Ovary (tissue), 3 donors: ENCODE results near the gene NECAB2.

ENCODE experiments used
- CTCF ChIP-seq, 3 donors: fragments of 450-650 bp in 2 of 3; fragments of 200-600 bp in 1 of 3; IDR thresholded peaks; one replicate each; pipeline versions ENCODE4 v1.5.1 to v1.8.0; 2016 to 2022; ENCODE audit warnings: antibody characterized with exemption in 3 of 3, mild to moderate bottlenecking in 1 of 3
- EP300 ChIP-seq: sonication (generic); formaldehyde crosslinking; IDR thresholded peaks from one replicate; pipeline ENCODE4 v1.6.1; 2017; ENCODE audit warnings: antibody characterized with exemption
- POLR2A ChIP-seq: fragments of 450-650 bp; IDR thresholded peaks from one replicate; pipeline ENCODE4 v1.6.1; 2017; ENCODE audit warnings: antibody characterized with exemption, mild to moderate bottlenecking, moderate library complexity
- donor health status: DM: no; HTN: no; CAD: no.

- no peak for TF ChIP-seq CTCF (IDR thresholded peaks at IDR 0.05)
- no peak for TF ChIP-seq EP300
- TF ChIP-seq POLR2A = no peak
Observed at GRCh38 chr16:84045818-84046470, 77.9 kb downstream of the NECAB2 start.
